ENCODE data around the gene PARD6B. TPM values are rescaled to one million over a fixed set of nuclear protein-coding genes. Genes with fewer than 3 reads are reported as not detected.

Gene PARD6B
- total RNA-seq, 1 experiment from 2014 or later = 29.6 TPM

- TF ChIP-seq E2F1 (CRISPR knock-in tag; IDR thresholded peaks at IDR 0.05) (no peak), RELA (CRISPR knock-in tag; IDR thresholded peaks at IDR 0.05; ENCODE audit: borderline replicate concordance) (no peak), PREB (CRISPR knock-in tag; IDR thresholded peaks at IDR 0.05; ENCODE audit: borderline replicate concordance) (no peak), ZNF281 (CRISPR knock-in tag; IDR thresholded peaks at IDR 0.05) (no peak), SMAD4 (CRISPR knock-in tag; IDR thresholded peaks at IDR 0.05) (no peak), NFE2L1 (CRISPR knock-in tag; IDR thresholded peaks at IDR 0.05) (no peak), FOXK1 (CRISPR knock-in tag; IDR thresholded peaks at IDR 0.05) (peak; percentile 41; the same call in 1 of the 2 replicates), ZNF416 (CRISPR knock-in tag; IDR thresholded peaks at IDR 0.05) (no peak), ZSCAN18 (CRISPR knock-in tag; IDR thresholded peaks at IDR 0.05) (no peak), TEAD1 (CRISPR knock-in tag; IDR thresholded peaks at IDR 0.05) (peak; percentile 93), FOXJ3 (CRISPR knock-in tag; IDR thresholded peaks at IDR 0.05; ENCODE audit: borderline replicate concordance) (no peak), CDX4 (CRISPR knock-in tag; IDR thresholded peaks at IDR 0.05; ENCODE audit: borderline replicate concordance) (no peak), ATF1 (CRISPR knock-in tag; IDR thresholded peaks at IDR 0.05) (no peak), ZNF219 (CRISPR knock-in tag; IDR thresholded peaks at IDR 0.05; ENCODE audit: borderline replicate concordance) (no peak), USF1 (CRISPR knock-in tag; IDR thresholded peaks at IDR 0.05) (no peak), ERG (CRISPR knock-in tag; IDR thresholded peaks at IDR 0.05) (no peak), FOXP4 (CRISPR knock-in tag; IDR thresholded peaks at IDR 0.05) (0 out of 2 replicates have a peak, but pooled peaks have one; percentile 42), NFATC4 (CRISPR knock-in tag; IDR thresholded peaks at IDR 0.05) (no peak), ELF4 (CRISPR knock-in tag; IDR thresholded peaks at IDR 0.05; ENCODE audit: low read depth) (no peak), MXD4 (CRISPR knock-in tag; IDR thresholded peaks at IDR 0.05; ENCODE audit: borderline replicate concordance) (no peak), ZNF532 (CRISPR knock-in tag; IDR thresholded peaks at IDR 0.05; ENCODE audit: borderline replicate concordance) (no peak), E2F5 (CRISPR knock-in tag; IDR thresholded peaks at IDR 0.05) (peak; percentile 68)
Observed at GRCh38 chr20:50790651-50791277, 59.4 kb downstream of the PARD6B start (continued).
